Right atrium auricular region (tissue), 2 donors: ENCODE data around the gene EPHA3. TPM values are rescaled to one million over a fixed set of nuclear protein-coding genes. Genes with fewer than 3 reads are reported as not detected.

Experiments
- DNase-seq: peaks from one replicate; pipeline ENCODE4 v3.0.0-alpha.2; 2019; ENCODE audit warnings: low spot score
- H3K27ac ChIP-seq, 2 donors: fragments of 200-600 bp; sonication (generic); 1 replicate in 1 of 2; 2 replicates in 1 of 2; pipeline ENCODE4 v1.5.1; 2016 to 2019
- H3K27me3 ChIP-seq, 2 donors: fragments of 200-600 bp; sonication (generic); one replicate each; pipeline versions ENCODE4 v1.5.1 to v1.6.0; 2017 to 2019
- H3K36me3 ChIP-seq: fragments of 200-600 bp; sonication (generic); one replicate; pipeline ENCODE4 v1.5.1; 2016
- H3K4me1 ChIP-seq, 2 donors: fragments of 200-600 bp; sonication (generic); one replicate each; pipeline versions ENCODE4 v1.5.1 to v1.6.0; 2017 to 2019
- H3K4me3 ChIP-seq, 2 donors: fragments of 200-600 bp; sonication (generic); 1 replicate in 1 of 2; 2 replicates in 1 of 2; pipeline ENCODE4 v1.5.1; 2017 to 2019; ENCODE audit warnings: mild to moderate bottlenecking in 1 of 2, moderate library complexity in 1 of 2
- H3K9me3 ChIP-seq, 2 donors: fragments of 200-600 bp; sonication (generic); one replicate each; pipeline ENCODE4 v1.5.1; 2019
- total RNA-seq, 2 donors: library from RNA; depleted of rRNA; stranded (reverse); fragments of >200 nt; gene quantifications; one replicate each; pipeline ENCODE4 v1.1.0, GENCODE V29; 2016
- TF ChIP-seq, protein P1 (sequence below), 2 donors: fragments of 200-600 bp; sonication (generic); IDR thresholded peaks; one replicate each; pipeline ENCODE4 v1.5.1; 2019; ENCODE audit warnings: antibody characterized with exemption in 2 of 2

The EPHA3 gene
- total RNA-seq, 2 donors from 2014 or later, result 5.3 to 5.4 TPM

DNA sequence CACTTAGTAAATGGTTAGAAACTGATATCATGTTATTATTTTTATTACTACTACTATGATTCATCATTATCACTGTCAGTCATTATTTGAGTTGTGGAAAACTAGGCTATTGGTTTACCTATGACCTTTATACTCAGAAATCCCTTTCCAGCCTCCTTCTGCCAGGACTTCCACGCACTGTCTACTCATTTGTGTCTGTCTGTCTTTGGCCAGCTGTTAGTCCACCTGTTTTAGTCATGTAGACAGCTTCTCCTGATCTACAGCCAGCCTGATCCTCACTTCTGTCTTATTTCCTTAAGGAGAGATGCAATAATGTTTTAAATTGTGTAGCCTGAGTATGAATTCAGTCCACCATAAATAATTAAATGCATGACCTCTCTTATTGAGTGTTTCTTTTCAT lies 162.8 kb downstream of the EPHA3 start:
- DNase-seq, result no peak

DNA sequence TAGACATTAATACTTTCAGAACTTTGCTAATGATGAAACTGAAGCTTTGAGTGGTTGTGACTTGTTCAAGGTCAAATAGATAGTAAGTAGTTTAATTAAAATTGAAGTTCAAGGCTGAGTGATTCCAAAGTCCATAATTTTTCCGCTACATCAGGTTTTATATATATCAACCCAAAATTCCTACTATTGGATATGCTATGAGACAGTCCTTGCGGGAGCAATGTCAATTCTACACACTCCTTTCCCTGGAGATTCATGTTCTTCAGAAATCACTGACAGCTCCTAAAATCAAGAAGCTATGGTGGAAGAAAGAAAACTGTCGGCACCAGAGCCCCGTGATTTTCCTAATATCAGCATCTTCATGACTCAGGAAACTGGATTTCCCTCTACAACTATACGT lies 167.6 kb downstream of the EPHA3 start:
- H3K27ac ChIP-seq, result no peak overlapping the region
- no peak for DNase-seq
- TF ChIP-seq, protein P1, sequence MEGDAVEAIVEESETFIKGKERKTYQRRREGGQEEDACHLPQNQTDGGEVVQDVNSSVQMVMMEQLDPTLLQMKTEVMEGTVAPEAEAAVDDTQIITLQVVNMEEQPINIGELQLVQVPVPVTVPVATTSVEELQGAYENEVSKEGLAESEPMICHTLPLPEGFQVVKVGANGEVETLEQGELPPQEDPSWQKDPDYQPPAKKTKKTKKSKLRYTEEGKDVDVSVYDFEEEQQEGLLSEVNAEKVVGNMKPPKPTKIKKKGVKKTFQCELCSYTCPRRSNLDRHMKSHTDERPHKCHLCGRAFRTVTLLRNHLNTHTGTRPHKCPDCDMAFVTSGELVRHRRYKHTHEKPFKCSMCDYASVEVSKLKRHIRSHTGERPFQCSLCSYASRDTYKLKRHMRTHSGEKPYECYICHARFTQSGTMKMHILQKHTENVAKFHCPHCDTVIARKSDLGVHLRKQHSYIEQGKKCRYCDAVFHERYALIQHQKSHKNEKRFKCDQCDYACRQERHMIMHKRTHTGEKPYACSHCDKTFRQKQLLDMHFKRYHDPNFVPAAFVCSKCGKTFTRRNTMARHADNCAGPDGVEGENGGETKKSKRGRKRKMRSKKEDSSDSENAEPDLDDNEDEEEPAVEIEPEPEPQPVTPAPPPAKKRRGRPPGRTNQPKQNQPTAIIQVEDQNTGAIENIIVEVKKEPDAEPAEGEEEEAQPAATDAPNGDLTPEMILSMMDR (IDR thresholded peaks at IDR 0.05), result no peak
- H3K4me1 ChIP-seq, result no peaks in the 10 kb centered on the region
- H3K36me3 ChIP-seq, result no peaks in the 10 kb centered on the region
- no peak overlapping the region for H3K4me3 ChIP-seq
- H3K9me3 ChIP-seq, result no peaks in the 10 kb centered on the region
- H3K27me3 ChIP-seq, result no peaks in the 10 kb centered on the region

More for the DNA sequence above, 162.8 kb downstream of the EPHA3 start:
- Histone ChIP-seq H3K27me3 (no peaks in the 10 kb centered on the region), H3K4me1 (no peaks in the 10 kb centered on the region), H3K27ac (no peak overlapping the region), H3K9me3 (no peaks in the 10 kb centered on the region), H3K36me3 (no peaks in the 10 kb centered on the region), H3K4me3 (no peak overlapping the region)
- TF ChIP-seq, protein P1 (IDR thresholded peaks at IDR 0.05), result no peak

DNA sequence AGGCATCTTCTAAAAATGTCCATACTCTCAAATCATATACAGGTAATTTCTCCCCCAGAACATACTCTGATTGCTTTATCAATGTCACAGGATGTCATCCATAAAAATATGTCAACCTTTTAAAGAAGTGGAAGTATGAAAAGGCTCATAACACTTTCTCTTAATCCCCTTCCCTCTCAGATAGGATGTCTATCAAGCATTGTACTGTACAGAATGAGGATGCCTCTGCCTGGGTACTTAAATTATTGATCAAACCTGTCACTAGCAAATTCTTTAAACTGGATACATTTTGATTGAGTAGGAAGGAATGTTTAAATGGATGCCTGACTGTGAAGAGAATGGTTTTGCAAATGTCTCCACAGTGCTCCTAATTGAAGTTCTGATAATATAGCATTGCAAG lies 168.7 kb downstream of the EPHA3 start:
- H3K4me3 ChIP-seq, result no peak overlapping the region
- no peaks in the 10 kb centered on the region for H3K4me1 ChIP-seq
- no peaks in the 10 kb centered on the region for H3K36me3 ChIP-seq
- no peak for DNase-seq
- H3K27me3 ChIP-seq, result no peaks in the 10 kb centered on the region
- H3K9me3 ChIP-seq, result no peaks in the 10 kb centered on the region
- no peak overlapping the region for H3K27ac ChIP-seq
- TF ChIP-seq, protein P1 (IDR thresholded peaks at IDR 0.05), result no peak

DNA sequence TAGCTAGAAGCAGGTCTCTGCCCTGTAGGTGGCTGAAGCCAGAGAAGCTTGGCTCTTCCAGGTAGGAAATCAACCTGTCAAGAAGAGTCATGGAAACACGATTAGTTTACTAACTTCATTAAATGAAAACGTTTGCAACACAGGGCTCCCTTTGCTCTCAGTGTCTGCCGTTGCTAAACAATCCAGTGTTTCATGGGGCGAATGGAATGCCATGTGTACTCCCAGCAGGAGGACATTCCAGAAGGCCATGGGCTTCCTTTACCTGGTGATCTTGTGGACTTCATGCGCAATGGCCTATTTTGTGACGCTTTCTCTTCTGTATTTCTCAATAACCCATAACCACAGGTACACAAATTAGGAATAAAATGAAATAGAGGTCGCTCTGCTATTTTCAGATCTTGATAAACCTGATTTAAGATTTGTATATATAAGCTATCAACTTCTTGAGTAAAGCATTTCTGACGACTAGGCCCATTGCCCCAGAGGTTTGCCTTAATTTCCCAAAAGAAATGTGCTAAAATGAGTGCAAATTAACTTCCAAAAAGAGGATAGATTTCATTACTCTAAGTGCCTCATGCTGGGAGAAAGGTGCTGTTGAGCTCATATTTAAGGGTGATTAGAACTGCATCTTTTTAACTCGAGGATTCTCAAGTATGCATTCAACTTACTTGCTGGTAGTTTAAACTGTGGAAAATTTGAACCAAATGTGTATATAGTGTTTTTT lies 171.0 kb downstream of the EPHA3 start:
- TF ChIP-seq, protein P1 (IDR thresholded peaks at IDR 0.05), result no peak
- H3K4me3 ChIP-seq, result no peak overlapping the region

DNA sequence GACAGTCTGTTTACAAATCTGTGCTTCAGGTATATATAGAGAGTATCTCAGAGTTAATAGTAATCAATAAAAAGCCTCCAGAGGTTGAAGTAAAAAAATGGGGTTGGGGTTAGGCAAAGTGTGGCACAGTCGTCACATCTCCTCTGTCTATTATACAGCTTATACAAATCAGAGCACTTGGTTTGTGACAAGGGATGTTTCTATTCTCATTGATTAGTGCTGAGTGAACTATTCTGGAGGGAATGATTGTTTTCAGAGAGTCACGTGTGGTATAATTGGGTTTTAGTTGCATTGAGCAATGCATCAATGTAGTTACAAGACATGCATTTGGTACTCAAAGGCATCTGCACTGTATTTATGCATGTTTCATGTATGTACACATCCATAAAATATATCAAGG lies 172.9 kb downstream of the EPHA3 start:
- no peaks in the 10 kb centered on the region for H3K9me3 ChIP-seq
- no peaks in the 10 kb centered on the region for H3K4me1 ChIP-seq
- H3K4me3 ChIP-seq, result no peak overlapping the region
- no peak for DNase-seq
- no peaks in the 10 kb centered on the region for H3K27me3 ChIP-seq
- H3K27ac ChIP-seq, result no peak overlapping the region
- H3K36me3 ChIP-seq, result no peaks in the 10 kb centered on the region
- TF ChIP-seq, protein P1 (IDR thresholded peaks at IDR 0.05), result no peak

More for the DNA sequence above, 171.0 kb downstream of the EPHA3 start:
- Histone ChIP-seq H3K36me3 (no peaks in the 10 kb centered on the region), H3K27me3 (no peaks in the 10 kb centered on the region), H3K27ac (no peak overlapping the region), H3K4me1 (no peaks in the 10 kb centered on the region), H3K9me3 (no peaks in the 10 kb centered on the region)
- no peak for DNase-seq
